Mucosa of descending colon (tissue), 3 donors: ENCODE data around the gene CHN2. TPM values are rescaled to one million over a fixed set of nuclear protein-coding genes. Genes with fewer than 3 reads are reported as not detected.

Experiments used
- ATAC-seq: fragments of 200-7000 bp; cut with Tn5 transposase; one replicate; pipeline ENCODE4 v1.9.1; 2020; ENCODE audit warnings: mild to moderate bottlenecking, moderate library complexity
- DNase-seq, 3 donors: peaks; one replicate each; pipeline ENCODE4 v3.0.0-alpha.2; 2020
- H3K36me3 ChIP-seq: fragments of 200-600 bp; one replicate; pipeline ENCODE4 v1.8.0; 2021; ENCODE audit warnings: low read depth, mild to moderate bottlenecking
- H3K4me1 ChIP-seq: fragments of 200-600 bp; one replicate; pipeline ENCODE4 v1.8.0; 2021; ENCODE audit warnings: low read depth, mild to moderate bottlenecking
- H3K4me3 ChIP-seq: fragments of 200-600 bp; one replicate; pipeline ENCODE4 v1.8.0; 2021; ENCODE audit warnings: mild to moderate bottlenecking
- H3K9me3 ChIP-seq: fragments of 200-600 bp; one replicate; pipeline ENCODE4 v1.8.0; 2021; ENCODE audit warnings: mild to moderate bottlenecking
- intact Hi-C, 2 donors: fragments of 100-400 bp; cut with DNase I in 1 of 2; cut with micrococcal nuclease in 1 of 2; formaldehyde crosslinking; loops; one replicate each; pipeline versions ENCODE4 v1.11.0 to v1.11.1; 2022; cut with DNase I, micrococcal nuclease
- total RNA-seq, 3 donors: library from RNA; stranded (reverse); fragmentation: NEBNext Ultra II Directional in 2 of 3; extraction: Animal tissue kit (Norgen Biotek cat#: 25700) in 2 of 3; gene quantifications; one replicate each; pipeline versions ENCODE4 v1.2.1 to v1.2.4, GENCODE V29; 2021 to 2023
- TF ChIP-seq, protein P1 (sequence below): fragments of 200-600 bp; IDR thresholded peaks from one replicate; pipeline ENCODE4 v1.8.0; 2022; ENCODE audit warnings: antibody characterized with exemption, mild to moderate bottlenecking
- donor health status: DM: no; HTN: no; CAD: no; lungs with moderate emphysema.
- donor health status: DM: no; HTN: no; CAD: no.
- donor health status: DM: no; HTN: yes; CAD: no.

The CHN2 gene
- total RNA-seq, 3 donors from 2014 or later: 18.7 to 41.5 (median 27.6) TPM

DNA sequence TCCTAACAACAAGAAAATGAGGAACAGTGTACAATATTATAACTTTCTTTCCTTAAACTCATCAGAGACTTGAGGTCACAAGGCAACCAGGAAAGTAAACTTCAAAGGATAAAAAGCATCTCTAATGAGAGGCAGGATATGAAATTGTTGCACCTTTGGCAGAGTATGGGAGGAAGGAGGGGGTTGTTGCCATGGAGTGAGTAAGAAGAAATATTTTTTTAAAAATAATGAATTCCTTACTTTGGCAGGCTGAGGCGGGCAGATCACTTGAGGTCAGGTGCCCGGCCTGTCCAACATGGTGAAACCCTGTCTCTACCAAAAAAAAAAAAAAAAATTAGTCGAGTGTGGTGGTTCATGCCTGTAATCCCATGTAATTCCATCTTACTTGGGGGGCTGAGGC is 21.1 kb upstream of the CHN2 start:
- Histone ChIP-seq H3K4me1 (no peaks in the 10 kb centered on the region), H3K9me3 (no peaks in the 10 kb centered on the region), H3K36me3 (no peaks in the 10 kb centered on the region), H3K4me3 (no peak overlapping the region)
- TF ChIP-seq, protein P1, sequence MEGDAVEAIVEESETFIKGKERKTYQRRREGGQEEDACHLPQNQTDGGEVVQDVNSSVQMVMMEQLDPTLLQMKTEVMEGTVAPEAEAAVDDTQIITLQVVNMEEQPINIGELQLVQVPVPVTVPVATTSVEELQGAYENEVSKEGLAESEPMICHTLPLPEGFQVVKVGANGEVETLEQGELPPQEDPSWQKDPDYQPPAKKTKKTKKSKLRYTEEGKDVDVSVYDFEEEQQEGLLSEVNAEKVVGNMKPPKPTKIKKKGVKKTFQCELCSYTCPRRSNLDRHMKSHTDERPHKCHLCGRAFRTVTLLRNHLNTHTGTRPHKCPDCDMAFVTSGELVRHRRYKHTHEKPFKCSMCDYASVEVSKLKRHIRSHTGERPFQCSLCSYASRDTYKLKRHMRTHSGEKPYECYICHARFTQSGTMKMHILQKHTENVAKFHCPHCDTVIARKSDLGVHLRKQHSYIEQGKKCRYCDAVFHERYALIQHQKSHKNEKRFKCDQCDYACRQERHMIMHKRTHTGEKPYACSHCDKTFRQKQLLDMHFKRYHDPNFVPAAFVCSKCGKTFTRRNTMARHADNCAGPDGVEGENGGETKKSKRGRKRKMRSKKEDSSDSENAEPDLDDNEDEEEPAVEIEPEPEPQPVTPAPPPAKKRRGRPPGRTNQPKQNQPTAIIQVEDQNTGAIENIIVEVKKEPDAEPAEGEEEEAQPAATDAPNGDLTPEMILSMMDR: no peak
- intact Hi-C loops: no loop called here
- ATAC-seq (no peak), DNase-seq (no peak)

DNA sequence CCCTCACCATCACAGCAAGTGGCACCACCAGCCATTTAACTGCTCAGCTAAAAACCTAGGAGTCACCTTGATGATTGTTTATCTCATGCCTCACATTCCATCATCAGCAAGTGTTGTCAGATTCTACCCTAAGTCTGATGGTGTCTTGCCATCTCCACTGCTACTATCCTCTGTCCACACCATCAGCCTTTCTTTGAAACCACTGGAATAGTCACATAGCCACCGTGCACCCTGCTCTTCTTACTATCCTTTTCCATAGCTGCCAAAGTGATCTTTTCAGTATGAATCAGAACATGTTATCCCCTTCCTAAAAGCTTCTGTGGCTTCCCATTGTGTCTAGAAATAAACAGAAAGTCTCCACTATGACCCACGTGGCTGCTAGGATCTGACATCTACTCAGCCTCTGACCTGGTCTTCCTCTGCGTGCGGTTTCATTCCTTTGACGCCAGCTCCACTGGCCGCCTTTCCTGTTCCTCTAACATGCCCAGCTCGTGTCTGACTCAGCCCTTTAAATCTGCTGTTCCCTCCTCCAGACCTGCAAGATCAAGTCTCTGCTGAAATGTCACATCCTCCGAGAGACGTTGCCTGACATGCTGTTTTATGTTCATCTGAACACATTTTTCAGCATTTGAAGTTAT is 16.5 kb upstream of the CHN2 start:
- Histone ChIP-seq H3K9me3 (no peaks in the 10 kb centered on the region), H3K4me3 (no peak overlapping the region), H3K36me3 (no peaks in the 10 kb centered on the region), H3K4me1 (no peaks in the 10 kb centered on the region)
- TF ChIP-seq, protein P1: no peak
- DNase-seq: peak in 1 of 3 donors; percentile 44
- intact Hi-C loops: no loop called here
- ATAC-seq: peak; percentile 34

DNA sequence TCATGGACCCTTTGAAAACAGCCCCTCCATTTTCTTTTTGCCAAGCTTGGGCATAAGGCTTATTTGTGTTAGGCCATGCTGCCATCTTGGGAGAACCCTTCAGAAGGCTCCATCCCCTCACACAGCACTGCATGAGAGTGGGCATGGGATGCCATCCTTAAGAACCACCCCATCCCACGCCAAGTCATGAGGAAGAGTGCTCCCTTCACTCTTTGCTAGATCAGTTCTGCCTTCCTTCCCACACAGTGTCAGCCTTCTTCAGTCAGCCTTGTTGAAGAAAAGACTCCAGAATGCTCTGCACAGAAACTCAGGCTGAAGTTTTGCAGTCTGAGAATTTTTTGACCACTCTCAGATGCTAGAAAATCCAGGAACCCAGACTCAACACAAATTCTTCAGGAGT is 15.5 kb upstream of the CHN2 start:
- ATAC-seq: no peak
- no peaks in the 10 kb centered on the region for H3K9me3 ChIP-seq
- TF ChIP-seq, protein P1: no peak
- no peak overlapping the region for H3K4me3 ChIP-seq
- intact Hi-C loops: no loop called here
- no peaks in the 10 kb centered on the region for H3K4me1 ChIP-seq
- H3K36me3 ChIP-seq: no peaks in the 10 kb centered on the region
- no peak for DNase-seq

DNA sequence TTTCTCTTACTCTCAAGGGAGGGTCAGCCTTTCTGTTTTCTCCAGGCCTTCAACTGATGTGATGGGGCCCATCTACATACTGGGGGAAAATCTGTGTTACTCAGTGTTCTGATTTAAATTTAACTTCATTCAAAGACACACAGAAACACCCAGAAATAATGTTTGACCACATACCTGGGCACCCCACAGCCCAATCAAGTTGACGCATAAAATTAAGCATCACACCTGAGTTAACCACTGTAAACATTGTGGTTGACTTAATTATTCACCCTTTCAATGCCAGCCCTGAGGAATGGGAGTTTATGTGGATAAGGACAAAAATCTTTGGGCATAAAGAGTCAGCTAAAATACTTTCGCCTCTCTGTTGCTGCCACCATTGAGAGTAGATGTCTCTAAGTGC is 10.0 kb upstream of the CHN2 start:
- no peak overlapping the region for H3K4me3 ChIP-seq
- no peak for ATAC-seq

DNA sequence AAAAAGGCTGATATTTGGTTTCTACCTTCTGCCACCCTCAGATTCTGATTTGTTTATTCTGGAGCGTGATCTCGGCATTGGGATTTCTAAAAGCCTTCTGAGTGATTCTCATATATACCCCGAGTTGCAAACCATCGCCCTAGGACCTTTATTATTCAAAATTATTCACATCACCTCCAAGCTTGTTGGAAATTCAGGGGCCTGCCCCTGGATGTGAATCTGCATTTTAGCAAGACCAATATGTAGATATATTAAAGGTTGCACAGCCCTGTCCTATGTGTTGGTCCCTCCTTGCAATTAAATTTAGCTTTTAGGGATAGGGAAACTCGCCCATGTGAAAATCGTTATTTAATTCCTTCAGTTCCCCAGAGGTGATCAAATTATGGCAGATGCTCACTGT is 9.0 kb upstream of the CHN2 start:
- DNase-seq: no peak
- Histone ChIP-seq H3K36me3 (no peaks in the 10 kb centered on the region), H3K4me1 (no peaks in the 10 kb centered on the region), H3K9me3 (no peaks in the 10 kb centered on the region), H3K4me3 (no peak overlapping the region)
- intact Hi-C loops: no loop called here
- ATAC-seq: no peak
- TF ChIP-seq, protein P1: no peak

More for the DNA sequence above, 10.0 kb upstream of the CHN2 start:
- no peaks in the 10 kb centered on the region for H3K9me3 ChIP-seq
- H3K36me3 ChIP-seq: no peaks in the 10 kb centered on the region
- DNase-seq: no peak
- intact Hi-C loops: no loop called here
- TF ChIP-seq, protein P1: no peak
- no peaks in the 10 kb centered on the region for H3K4me1 ChIP-seq
